ENCODE measurements around the gene GFRA4. TPM values are rescaled to one million over a fixed set of nuclear protein-coding genes. Genes with fewer than 3 reads are reported as not detected.

Gene GFRA4
- total RNA-seq, 1 experiment from 2014 or later: not detected

GRCh38 chr20:3699037-3699436 is 35.8 kb upstream of the GFRA4 start:
- ChIA-PET POLR2A (ENCODE audit: low non-redundant PET) (no interaction called here), CTCF (no interaction called here)
- H3K27me3 ChIP-seq (replicated peaks; ENCODE audit: insufficient read depth, low read depth, low read length, poor library complexity): no peaks in the 10 kb centered on the region
- intact Hi-C loops (cut with micrococcal nuclease; ENCODE audit: unreplicated experiment): no loop called here
- H3K4me1 ChIP-seq (ENCODE audit: insufficient read depth, low read length, poor library complexity, severe bottlenecking): no peaks in the 10 kb centered on the region
- no peak overlapping the region for H3K4me3 ChIP-seq (ENCODE audit: low read depth, low read length, poor library complexity, severe bottlenecking)
- no peak overlapping the region for H3K27ac ChIP-seq (ENCODE audit: low read depth, low read length, poor library complexity, severe bottlenecking)
- no peaks in the 10 kb centered on the region for H3K36me3 ChIP-seq (ENCODE audit: insufficient read depth, low read length, poor library complexity, severe bottlenecking)
- no peaks in the 10 kb centered on the region for H3K9me3 ChIP-seq (ENCODE audit: low read depth, low read length, poor library complexity, severe bottlenecking)
- DNase-seq (ENCODE audit: low spot score): no peak
- TF ChIP-seq CTCF (conservative IDR thresholded peaks at IDR 0.05; ENCODE audit: low read depth, low read length) (no peak), EZH2 (IDR thresholded peaks at IDR 0.05; ENCODE audit: borderline replicate concordance, low read depth, low read length, poor library complexity, severe bottlenecking) (no peak)
- no TSS peak for BruUV-seq (replicated peaks)

GRCh38 chr20:3698591-3699001 is 35.4 kb upstream of the GFRA4 start:
- intact Hi-C loops (cut with micrococcal nuclease; ENCODE audit: unreplicated experiment): no loop called here
- H3K27me3 ChIP-seq (replicated peaks; ENCODE audit: insufficient read depth, low read depth, low read length, poor library complexity): no peaks in the 10 kb centered on the region
- BruUV-seq (replicated peaks): no TSS peak
- no peak overlapping the region for H3K27ac ChIP-seq (ENCODE audit: low read depth, low read length, poor library complexity, severe bottlenecking)
- no peaks in the 10 kb centered on the region for H3K4me1 ChIP-seq (ENCODE audit: insufficient read depth, low read length, poor library complexity, severe bottlenecking)
- no peaks in the 10 kb centered on the region for H3K36me3 ChIP-seq (ENCODE audit: insufficient read depth, low read length, poor library complexity, severe bottlenecking)
- TF ChIP-seq CTCF (conservative IDR thresholded peaks at IDR 0.05; ENCODE audit: low read depth, low read length): no peak
- no peak for TF ChIP-seq EZH2 (IDR thresholded peaks at IDR 0.05; ENCODE audit: borderline replicate concordance, low read depth, low read length, poor library complexity, severe bottlenecking)
- CTCF ChIA-PET: interaction anchor here (1.2 kb wide), 1 partner anchor 12 kb away, joined by 6 read pairs; no protein-coding TSS in a partner anchor
- no peak for DNase-seq (ENCODE audit: low spot score)
- H3K9me3 ChIP-seq (ENCODE audit: low read depth, low read length, poor library complexity, severe bottlenecking): no peaks in the 10 kb centered on the region
- H3K4me3 ChIP-seq (ENCODE audit: low read depth, low read length, poor library complexity, severe bottlenecking): no peak overlapping the region
- POLR2A ChIA-PET (ENCODE audit: low non-redundant PET): no interaction called here

DNA sequence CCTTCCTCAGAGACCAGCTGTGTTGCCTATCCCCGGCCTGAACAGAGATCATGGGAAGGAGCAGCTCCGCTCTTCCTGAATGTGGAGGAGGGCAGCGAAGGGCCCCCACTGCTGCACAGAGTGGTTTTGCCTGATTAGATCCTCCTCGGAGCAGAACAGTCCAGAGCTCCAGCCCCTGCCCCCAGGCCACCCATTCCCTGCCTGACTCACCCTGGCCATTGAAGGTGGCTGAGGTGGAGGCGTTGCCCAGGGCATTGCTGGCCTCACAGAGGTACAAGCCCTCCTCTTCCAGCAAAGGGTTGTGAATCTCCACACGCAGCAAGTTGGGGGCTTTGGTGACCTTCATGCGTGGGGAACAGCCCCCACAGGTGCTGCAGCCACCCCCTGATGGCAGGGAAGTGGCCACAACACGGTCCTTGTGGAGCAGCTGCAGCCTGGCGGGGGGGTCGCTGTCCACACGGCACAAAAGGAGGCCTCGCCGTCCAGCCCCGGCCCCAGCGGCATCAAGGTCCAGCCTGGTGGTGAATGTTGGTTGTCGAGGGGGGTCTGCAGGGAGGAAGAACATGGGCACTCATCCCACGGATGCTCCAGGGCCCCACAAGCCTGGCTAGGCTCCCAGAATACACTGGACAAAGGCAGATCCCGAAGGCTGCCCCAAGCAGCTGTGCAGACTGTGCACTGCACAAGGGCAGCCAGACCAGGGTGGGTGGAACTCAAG is 34.5 kb upstream of the GFRA4 start:
- ChIA-PET POLR2A (ENCODE audit: low non-redundant PET) (no interaction called here), CTCF (interaction anchor here (1.2 kb wide), 1 partner anchor 13 kb away, joined by 6 read pairs; no protein-coding TSS in a partner anchor)
- H3K4me1 ChIP-seq (ENCODE audit: insufficient read depth, low read length, poor library complexity, severe bottlenecking): no peaks in the 10 kb centered on the region
- H3K9me3 ChIP-seq (ENCODE audit: low read depth, low read length, poor library complexity, severe bottlenecking): no peaks in the 10 kb centered on the region
- no peak for TF ChIP-seq CTCF (conservative IDR thresholded peaks at IDR 0.05; ENCODE audit: low read depth, low read length)
- no peak for TF ChIP-seq EZH2 (IDR thresholded peaks at IDR 0.05; ENCODE audit: borderline replicate concordance, low read depth, low read length, poor library complexity, severe bottlenecking)
- no peaks in the 10 kb centered on the region for H3K36me3 ChIP-seq (ENCODE audit: insufficient read depth, low read length, poor library complexity, severe bottlenecking)
- H3K27ac ChIP-seq (ENCODE audit: low read depth, low read length, poor library complexity, severe bottlenecking): no peak overlapping the region
- no peaks in the 10 kb centered on the region for H3K27me3 ChIP-seq (replicated peaks; ENCODE audit: insufficient read depth, low read depth, low read length, poor library complexity)
- H3K4me3 ChIP-seq (ENCODE audit: low read depth, low read length, poor library complexity, severe bottlenecking): no peak overlapping the region
- intact Hi-C loops (cut with micrococcal nuclease; ENCODE audit: unreplicated experiment): no loop called here
- no TSS peak for BruUV-seq (replicated peaks)
- no peak for DNase-seq (ENCODE audit: low spot score)

Measured in A673 (cell line).